ENCODE results near the gene ACTRT2. TPM values are rescaled to one million over a fixed set of nuclear protein-coding genes. Genes with fewer than 3 reads are reported as not detected.

The ACTRT2 gene
- total and polyA plus RNA-seq, 2 donors (not counting 3 experiments of a cell fraction or from before 2014, with no cell fraction given) = not detected

DNA sequence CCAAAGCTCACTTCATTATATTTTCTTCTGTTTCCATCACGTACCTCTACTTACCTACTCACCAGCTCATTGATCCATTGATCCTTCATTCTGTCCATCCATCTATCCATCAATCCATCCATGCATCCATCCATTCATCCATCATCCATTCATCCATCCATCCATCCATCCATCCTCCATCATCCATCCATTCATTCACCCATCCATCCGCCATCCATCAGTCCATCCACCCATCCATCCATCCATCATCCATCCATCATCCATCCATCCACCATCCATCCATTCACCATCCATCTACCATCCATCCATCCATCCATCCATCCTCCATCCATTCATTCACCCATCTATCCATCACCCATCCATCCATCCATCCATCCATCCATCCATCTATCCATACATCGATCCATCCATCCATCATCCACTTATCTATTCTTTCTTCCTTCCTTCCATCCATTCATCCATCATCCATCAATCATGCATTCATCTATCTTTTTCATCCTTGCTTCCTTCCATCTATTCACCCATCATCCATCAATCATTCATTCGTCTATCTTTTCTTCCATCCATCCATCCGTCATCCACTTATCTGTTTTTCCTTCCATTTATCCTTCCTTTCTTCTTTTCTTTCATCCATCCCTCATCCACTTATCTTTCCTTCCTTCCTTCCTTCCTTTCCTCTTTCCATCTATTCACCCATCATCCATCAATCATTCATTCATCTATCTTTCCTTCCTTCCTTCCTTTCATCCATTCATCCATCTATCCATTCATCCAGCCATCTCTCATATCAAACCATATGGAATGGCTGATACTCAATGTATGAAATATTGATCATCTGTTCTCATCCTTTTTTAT, 35.3 kb upstream of the ACTRT2 start:
- Histone ChIP-seq H3K79me2 (ENCODE audit: control insufficient read depth, insufficient read depth, low read length) (no peaks in the 10 kb centered on the region), H3K36me3 (ENCODE audit: control insufficient read depth in 2 of 2, extremely low read depth in 1 of 2, insufficient read depth in 2 of 2, low read length in 2 of 2) (no peaks in the 10 kb centered on the region), H3K9ac (replicated peaks; ENCODE audit: extremely low read depth, insufficient read depth, low read length) (no peak overlapping the region), H4K20me1 (replicated peaks; ENCODE audit: control insufficient read depth, extremely low read depth, insufficient read depth, low read length) (no peaks in the 10 kb centered on the region), H3K9me1 (replicated peaks; ENCODE audit: control insufficient read depth, extremely low read depth, insufficient read depth, low read length) (no peaks in the 10 kb centered on the region), H3K4me3 (replicated peaks in 1 of 3; ENCODE audit: insufficient read depth in 1 of 3, low read depth in 1 of 3, low read length in 3 of 3) (no peak overlapping the region), H2AFZ (ENCODE audit: low read depth, low read length) (no peak overlapping the region), H3K27ac (ENCODE audit: insufficient read depth, low read depth, low read length) (no peak overlapping the region), H3K27me3 (ENCODE audit: control insufficient read depth in 2 of 2, insufficient read depth in 2 of 2, low read length in 2 of 2) (no peaks in the 10 kb centered on the region), H3K4me2 (ENCODE audit: insufficient read depth, low read length) (no peak overlapping the region), H3K4me1 (ENCODE audit: control insufficient read depth, extremely low read depth, insufficient read depth, low read length) (no peaks in the 10 kb centered on the region), H3K9me3 (replicated peaks; ENCODE audit: control insufficient read depth, insufficient read depth, low read length) (peaks cover 9% of the 10 kb centered on the region)
- CTCF ChIA-PET = no interaction called here
- no peak for FAIRE-seq
- dilution Hi-C loops (cut with MboI; ENCODE audit: extremely low pct_ligation_motif_present, low sequenced_read_pairs) (no loop called here), intact Hi-C loops (cut with micrococcal nuclease) (no loop called here)
- no peak for DNase-seq (ENCODE audit: low read depth, low spot score)
- TF ChIP-seq POLR2A (IDR thresholded peaks at IDR 0.05; ENCODE audit: low read depth, low read length) = no peak
- no peak for TF ChIP-seq MYC (IDR thresholded peaks at IDR 0.05; ENCODE audit: low read depth, low read length)
- TF ChIP-seq, protein P1, sequence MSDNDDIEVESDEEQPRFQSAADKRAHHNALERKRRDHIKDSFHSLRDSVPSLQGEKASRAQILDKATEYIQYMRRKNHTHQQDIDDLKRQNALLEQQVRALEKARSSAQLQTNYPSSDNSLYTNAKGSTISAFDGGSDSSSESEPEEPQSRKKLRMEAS (IDR thresholded peaks at IDR 0.05; ENCODE audit: insufficient read depth, insufficient read length) = no peak
- no peak for TF ChIP-seq GATA2 (IDR thresholded peaks at IDR 0.05; ENCODE audit: insufficient read depth, insufficient read length, low read depth, low read length)
- TF ChIP-seq, protein P2, sequence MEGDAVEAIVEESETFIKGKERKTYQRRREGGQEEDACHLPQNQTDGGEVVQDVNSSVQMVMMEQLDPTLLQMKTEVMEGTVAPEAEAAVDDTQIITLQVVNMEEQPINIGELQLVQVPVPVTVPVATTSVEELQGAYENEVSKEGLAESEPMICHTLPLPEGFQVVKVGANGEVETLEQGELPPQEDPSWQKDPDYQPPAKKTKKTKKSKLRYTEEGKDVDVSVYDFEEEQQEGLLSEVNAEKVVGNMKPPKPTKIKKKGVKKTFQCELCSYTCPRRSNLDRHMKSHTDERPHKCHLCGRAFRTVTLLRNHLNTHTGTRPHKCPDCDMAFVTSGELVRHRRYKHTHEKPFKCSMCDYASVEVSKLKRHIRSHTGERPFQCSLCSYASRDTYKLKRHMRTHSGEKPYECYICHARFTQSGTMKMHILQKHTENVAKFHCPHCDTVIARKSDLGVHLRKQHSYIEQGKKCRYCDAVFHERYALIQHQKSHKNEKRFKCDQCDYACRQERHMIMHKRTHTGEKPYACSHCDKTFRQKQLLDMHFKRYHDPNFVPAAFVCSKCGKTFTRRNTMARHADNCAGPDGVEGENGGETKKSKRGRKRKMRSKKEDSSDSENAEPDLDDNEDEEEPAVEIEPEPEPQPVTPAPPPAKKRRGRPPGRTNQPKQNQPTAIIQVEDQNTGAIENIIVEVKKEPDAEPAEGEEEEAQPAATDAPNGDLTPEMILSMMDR (IDR thresholded peaks at IDR 0.05; ENCODE audit: extremely low read depth in 1 of 2, insufficient read depth in 1 of 2, low read depth in 1 of 2, low read length in 2 of 2) = no peak
- TF ChIP-seq FOS (IDR thresholded peaks at IDR 0.05; ENCODE audit: borderline replicate concordance, insufficient read depth, low read length) = no peak
- TF ChIP-seq EZH2 (IDR thresholded peaks at IDR 0.05; ENCODE audit: borderline replicate concordance, low read depth, low read length, severe bottlenecking) = no peak
- TF ChIP-seq POLR2AphosphoS5 (IDR thresholded peaks at IDR 0.05; ENCODE audit: insufficient read depth, low read depth, low read length) = no peak
- no peak for TF ChIP-seq JUN (IDR thresholded peaks at IDR 0.05; ENCODE audit: borderline replicate concordance, insufficient read depth, insufficient read length, low read depth)
- POLR2A ChIA-PET = no interaction called here
- BruUV-seq (replicated peaks) = no TSS peak

Data from endothelial cell of umbilical vein (primary cell).